GM19351 (cell line): ENCODE results near the gene RABGAP1L.
"Not testable (repeated sequence)": the region's sequence is repeated elsewhere in the genome, so short reads cannot be mapped to it uniquely, and the experiment has no call there.

Experiments used
- ATAC-seq: cut with Tn5 transposase; IDR thresholded peaks from one replicate; pipeline ENCODE4 v1.9.1; 2021; ENCODE audit warnings: mild to moderate bottlenecking, moderate library complexity; ENCODE audit not compliant: unreplicated experiment

RABGAP1L gene

GRCh38 chr1:174425121-174425520 lies 265.8 kb downstream of the RABGAP1L start:
- ATAC-seq, result no peak

DNA sequence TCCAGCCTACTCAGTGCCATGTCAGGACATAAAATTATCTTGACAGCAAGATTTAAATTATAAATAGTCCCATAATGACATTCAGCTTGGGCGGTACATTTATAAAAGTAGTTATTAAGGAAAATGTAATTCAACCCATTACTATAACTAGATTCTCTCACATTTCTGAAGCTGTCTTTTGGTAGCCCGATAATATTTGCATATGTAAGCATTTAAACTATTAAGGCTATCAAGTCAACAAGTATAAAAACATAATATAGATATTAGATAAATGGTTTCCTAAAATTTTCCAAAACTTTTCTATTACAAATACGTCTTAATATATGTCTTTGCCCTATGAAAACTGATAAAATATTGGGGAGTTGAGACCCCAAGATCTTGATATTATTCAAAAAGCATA lies 266.8 kb downstream of the RABGAP1L start:
- ATAC-seq, result no peak

- ATAC-seq, result no peak
These were observed 268.7 kb downstream of the RABGAP1L start for GRCh38 chr1:174428033-174428432.

DNA sequence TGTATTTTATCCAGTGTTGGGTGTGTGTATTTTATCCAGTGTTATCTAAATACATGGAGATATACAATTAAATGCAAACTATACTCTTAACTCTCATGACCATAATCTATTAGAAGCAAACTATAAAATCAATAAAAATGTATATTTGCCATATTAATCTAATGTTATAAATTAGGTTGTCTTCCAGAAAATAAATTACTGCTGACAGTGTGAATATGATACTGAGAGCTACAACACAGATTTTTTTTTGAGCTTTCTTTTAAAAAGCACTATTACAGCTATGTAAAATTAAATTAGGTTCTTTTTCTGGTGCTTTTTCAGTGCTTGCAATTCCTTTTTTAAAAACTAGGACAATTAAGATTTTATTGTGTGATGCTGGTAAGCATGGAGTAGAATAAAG lies 269.4 kb downstream of the RABGAP1L start:
- no peak for ATAC-seq

DNA sequence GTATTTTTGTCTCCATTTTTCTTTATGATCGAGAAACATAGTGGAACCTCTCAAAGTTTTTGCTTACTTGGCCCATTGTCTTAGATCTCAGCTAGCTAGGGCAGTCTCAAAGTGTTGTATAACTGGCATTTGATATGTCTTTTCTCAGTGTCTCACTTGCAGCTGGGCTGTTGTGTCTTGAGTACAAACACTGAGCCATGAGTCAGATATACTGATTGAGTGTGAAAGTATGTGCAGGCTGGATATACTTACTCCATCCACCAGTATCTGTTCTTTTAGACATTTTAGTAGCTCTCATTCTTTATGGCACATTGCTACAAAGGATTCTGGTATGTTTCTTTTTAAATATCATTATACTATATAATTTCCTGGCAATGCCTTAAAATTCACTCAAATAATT lies 274.1 kb downstream of the RABGAP1L start:
- no peak for ATAC-seq

GRCh38 chr1:174445351-174445750 lies 286.0 kb downstream of the RABGAP1L start:
- ATAC-seq, result no peak

GRCh38 chr1:174445817-174446216 lies 286.5 kb downstream of the RABGAP1L start:
- no peak for ATAC-seq

- no peak for ATAC-seq
These were observed 288.7 kb downstream of the RABGAP1L start, which contains the start of gene GPR52 for GRCh38 chr1:174447866-174448530. Gene GPR52 (plus strand): TSS chr1:174447964. CDS start chr1:174448112, 148 bp downstream.

- ATAC-seq, result no peak
These were observed 289.2 kb downstream of the RABGAP1L start for GRCh38 chr1:174448531-174448883.

GRCh38 chr1:174448974-174449373 lies 289.7 kb downstream of the RABGAP1L start:
- no peak for ATAC-seq

- no peak for ATAC-seq
These were observed 292.1 kb downstream of the RABGAP1L start for GRCh38 chr1:174451408-174451807.

DNA sequence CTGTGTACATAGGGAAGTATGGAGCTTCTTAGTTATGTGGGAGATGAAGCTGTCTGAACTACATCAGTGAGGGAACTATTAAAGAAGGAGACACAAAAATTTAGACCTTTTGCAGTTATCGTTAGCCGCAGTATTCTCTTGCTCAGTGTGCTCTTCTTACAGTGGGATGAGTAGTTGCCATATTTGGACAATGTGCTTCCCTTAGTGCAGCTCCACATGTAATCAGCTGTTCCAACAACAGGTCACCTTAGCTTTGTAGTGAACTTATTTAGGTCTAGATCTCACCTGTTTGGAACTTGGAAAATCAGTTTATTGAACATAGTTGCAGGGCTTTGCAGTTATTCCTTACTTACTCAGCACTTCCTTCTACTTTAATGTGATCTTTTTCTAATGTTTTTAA lies 306.5 kb downstream of the RABGAP1L start:
- ATAC-seq, result no peak

DNA sequence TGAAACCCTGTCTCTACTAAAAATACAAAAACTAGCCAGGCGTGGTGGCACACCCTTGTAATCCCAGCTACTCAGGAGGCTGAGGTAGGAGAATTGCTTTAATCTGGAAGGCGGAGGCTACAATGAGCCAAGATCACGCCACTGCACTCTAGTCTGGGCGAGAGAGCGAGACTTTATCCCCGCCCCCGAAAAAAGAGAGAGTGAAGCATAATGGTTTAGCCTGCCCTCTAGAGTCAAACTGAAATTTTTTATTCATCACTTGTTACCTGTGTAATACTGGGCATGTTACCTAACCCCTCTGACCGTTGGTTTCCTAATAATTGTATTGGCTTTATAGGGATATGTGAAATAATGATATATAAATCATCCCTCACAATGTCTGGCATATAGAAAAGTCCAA lies 307.3 kb downstream of the RABGAP1L start:
- no peak for ATAC-seq

DNA sequence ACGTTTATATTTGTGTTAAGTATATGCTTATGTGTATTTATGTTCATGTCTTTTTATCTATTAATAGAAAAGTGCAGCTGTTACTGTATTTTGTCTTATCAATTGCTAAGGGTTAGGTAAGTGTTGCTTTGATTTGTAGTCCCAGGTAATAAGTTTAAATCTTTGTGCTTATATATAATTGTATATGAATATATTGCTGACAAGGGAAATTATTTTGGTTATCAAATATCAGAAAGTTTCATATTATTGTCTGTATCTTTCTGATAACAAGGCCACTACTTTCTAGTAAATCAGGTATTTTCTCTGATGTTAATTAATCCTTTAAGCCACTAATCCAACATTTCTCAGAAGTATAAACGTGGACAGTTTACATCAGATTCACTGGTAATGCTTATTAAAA lies 309.7 kb downstream of the RABGAP1L start:
- ATAC-seq, result no peak

- ATAC-seq, result no peak
These were observed 310.4 kb downstream of the RABGAP1L start for GRCh38 chr1:174469687-174470086.

DNA sequence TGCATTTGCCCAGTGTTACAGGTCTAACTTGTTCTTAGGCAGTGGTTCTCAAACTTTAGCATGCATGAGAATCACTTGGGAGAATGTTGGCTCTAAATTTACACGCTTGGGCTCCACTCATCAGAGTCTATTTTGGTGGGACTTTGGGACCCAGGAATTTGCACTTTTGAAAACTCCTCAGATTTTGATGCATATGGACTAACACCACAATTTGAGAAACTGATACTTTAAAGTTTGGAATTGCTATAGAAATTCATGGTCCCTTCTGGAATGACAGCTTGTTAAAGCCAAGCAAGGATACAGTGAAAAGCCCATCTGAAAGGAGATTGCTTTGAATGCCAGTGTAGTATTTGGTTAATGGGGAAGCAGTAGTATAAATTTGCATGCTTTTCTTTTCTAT lies 320.0 kb downstream of the RABGAP1L start:
- no peak for ATAC-seq

- no peak for ATAC-seq
These were observed 321.0 kb downstream of the RABGAP1L start for GRCh38 chr1:174480324-174480723.

GRCh38 chr1:174491606-174492005 lies 332.3 kb downstream of the RABGAP1L start:
- ATAC-seq, result no peak

DNA sequence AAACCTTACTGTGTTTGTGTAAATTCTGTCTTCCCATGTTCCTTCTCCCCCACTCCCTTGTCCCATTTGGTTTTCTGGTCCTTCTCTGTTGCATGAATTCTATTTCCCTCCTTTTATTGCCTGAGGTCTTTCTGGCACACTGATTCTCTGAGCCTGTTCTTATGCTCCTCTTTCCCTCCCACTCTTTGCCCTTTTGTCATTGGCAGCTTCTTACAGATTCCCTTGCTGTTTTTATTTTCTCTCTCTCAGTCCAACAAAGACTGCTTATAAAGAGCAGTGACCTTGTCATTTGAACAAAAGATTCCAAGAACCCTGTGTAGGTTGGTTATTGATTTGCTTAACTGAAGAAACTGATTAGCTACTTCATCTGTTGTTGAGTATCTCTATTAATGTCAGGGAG lies 338.2 kb downstream of the RABGAP1L start:
- no peak for ATAC-seq

DNA sequence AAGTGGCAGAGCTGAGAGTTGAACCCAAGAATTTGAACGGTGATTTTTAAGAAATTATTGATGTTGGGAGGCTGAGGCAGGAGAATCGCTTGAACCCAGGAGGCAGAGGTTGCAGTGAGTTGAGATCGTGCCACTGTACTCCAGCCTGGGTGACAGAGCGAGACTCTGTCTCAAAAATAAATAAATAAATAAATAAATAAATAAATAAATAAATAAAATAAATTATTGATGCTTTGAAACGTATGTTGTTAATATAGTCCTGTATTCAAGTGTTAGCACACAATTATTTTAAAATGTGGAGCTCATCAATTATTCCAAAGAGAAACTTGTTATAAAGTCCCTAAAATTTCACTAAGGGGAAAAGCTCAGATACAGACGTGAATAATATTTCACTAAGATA lies 357.4 kb downstream of the RABGAP1L start:
- not testable (repeated sequence) for ATAC-seq

DNA sequence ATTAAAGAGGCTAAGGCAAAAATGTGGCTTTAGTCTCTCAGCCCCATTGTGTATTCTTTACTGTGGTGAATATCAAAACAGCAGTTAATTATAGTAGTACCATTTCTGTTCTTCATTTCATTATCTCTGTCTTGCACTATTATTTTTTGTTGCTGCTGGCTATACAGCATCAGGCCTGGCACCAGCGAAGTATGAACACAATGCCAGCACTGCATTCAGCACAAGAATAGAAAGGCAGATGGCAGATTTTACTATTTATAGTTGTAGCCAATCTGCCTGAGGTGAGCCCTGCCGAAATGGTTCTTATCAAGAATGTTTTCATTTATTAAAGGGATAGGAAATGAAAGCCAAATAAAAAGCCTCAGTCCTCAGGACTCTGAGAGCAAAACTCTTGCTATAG lies 360.5 kb downstream of the RABGAP1L start:
- ATAC-seq, result no peak

DNA sequence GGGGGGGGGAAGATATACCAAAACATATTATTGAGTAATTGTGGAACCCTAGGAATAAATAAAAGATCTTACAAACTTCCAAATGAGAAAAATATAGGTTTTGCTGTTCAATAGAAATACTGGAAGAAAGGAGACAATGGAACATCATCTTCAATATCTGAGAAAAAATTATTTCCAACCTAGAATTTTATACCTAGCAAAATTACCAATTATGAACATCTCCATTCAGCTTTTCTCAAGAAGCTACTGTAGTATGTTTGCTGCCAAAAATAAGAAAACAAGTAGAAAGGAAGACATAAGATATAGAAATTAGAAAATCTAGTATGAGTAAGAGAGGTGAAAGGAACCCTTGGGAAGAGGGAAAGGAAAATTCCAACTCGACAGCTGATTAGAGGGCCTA lies 372.4 kb downstream of the RABGAP1L start:
- ATAC-seq, result no peak

- ATAC-seq, result no peak
These were observed 375.5 kb downstream of the RABGAP1L start for GRCh38 chr1:174534789-174535188.
